DND-41 (cell line): ENCODE data around the gene LSM3.

Experiments used
- ATAC-seq: fragments of 200-7000 bp; cut with Tn5 transposase; 3 replicates; pipeline ENCODE4 v1.9.1; 2021; ENCODE audit warnings: low read depth; ENCODE audit not compliant: insufficient read depth
- DNase-seq: peaks from one replicate; pipeline ENCODE4 v3.0.0-alpha.2; 2020
- H2AFZ ChIP-seq: 2 replicates; pipeline ENCODE4 v1.6.0; 2012; ENCODE audit warnings: low read depth, low read length
- H3K27ac ChIP-seq: 2 replicates; pipeline ENCODE4 v1.5.1; 2012; ENCODE audit warnings: low read length, inconsistent platforms
- H3K27me3 ChIP-seq: fragments of 200-600 bp; sonication (generic); 2 replicates; pipeline ENCODE4 v1.6.0; 2012; ENCODE audit warnings: low read length, mild to moderate bottlenecking, inconsistent platforms; ENCODE audit not compliant: insufficient read depth, poor library complexity
- H3K36me3 ChIP-seq: 2 replicates; pipeline ENCODE4 v1.5.1; 2012; ENCODE audit warnings: low read length, inconsistent platforms; ENCODE audit not compliant: insufficient read depth
- H3K4me1 ChIP-seq: 2 replicates; pipeline ENCODE4 v1.5.1; 2012; ENCODE audit warnings: mild to moderate bottlenecking, low read length; ENCODE audit not compliant: insufficient read depth
- H3K4me2 ChIP-seq: 2 replicates; pipeline ENCODE4 v1.6.0; 2012; ENCODE audit warnings: mild to moderate bottlenecking, moderate library complexity, low read length, inconsistent platforms; ENCODE audit not compliant: insufficient read depth
- H3K4me3 ChIP-seq, 2 experiments: fragments of 200-600 bp in 1 of 2; shearing (Covaris generic) in 1 of 2; 2 replicates each; pipeline ENCODE4 v1.5.1; 2012 to 2016; ENCODE audit warnings: inconsistent platforms in 2 of 2, low read length in 2 of 2, mild to moderate bottlenecking in 2 of 2, low read depth in 1 of 2, moderate library complexity in 1 of 2
- H3K79me2 ChIP-seq: 2 replicates; pipeline ENCODE4 v1.6.0; 2012; ENCODE audit warnings: low read length, inconsistent platforms; ENCODE audit not compliant: insufficient read depth
- H3K9ac ChIP-seq: 2 replicates; pipeline ENCODE4 v1.6.0; 2012; ENCODE audit warnings: low read depth, mild to moderate bottlenecking, inconsistent platforms, low read length, moderate library complexity
- H3K9me3 ChIP-seq: 2 replicates; pipeline ENCODE4 v1.5.1; 2012; ENCODE audit warnings: low read length, moderate library complexity, mild to moderate bottlenecking, inconsistent platforms; ENCODE audit not compliant: insufficient read depth, severe bottlenecking
- H4K20me1 ChIP-seq: 2 replicates; pipeline ENCODE4 v1.6.0; 2012; ENCODE audit warnings: low read length; ENCODE audit not compliant: insufficient read depth
- EZH2 ChIP-seq: IDR thresholded peaks from 3 replicates; pipeline ENCODE4 v1.6.1; 2012; ENCODE audit warnings: borderline replicate concordance, low read depth, mild to moderate bottlenecking, moderate library complexity, low read length, inconsistent platforms; ENCODE audit not compliant: severe bottlenecking
- TF ChIP-seq, protein P1 (sequence below): IDR thresholded peaks from 2 replicates; pipeline ENCODE4 v1.5.1; 2012; ENCODE audit warnings: borderline replicate concordance, low read length, moderate library complexity, mild to moderate bottlenecking; ENCODE audit not compliant: poor library complexity, severe bottlenecking; ENCODE audit errors: extremely low read depth

LSM3 gene

DNA sequence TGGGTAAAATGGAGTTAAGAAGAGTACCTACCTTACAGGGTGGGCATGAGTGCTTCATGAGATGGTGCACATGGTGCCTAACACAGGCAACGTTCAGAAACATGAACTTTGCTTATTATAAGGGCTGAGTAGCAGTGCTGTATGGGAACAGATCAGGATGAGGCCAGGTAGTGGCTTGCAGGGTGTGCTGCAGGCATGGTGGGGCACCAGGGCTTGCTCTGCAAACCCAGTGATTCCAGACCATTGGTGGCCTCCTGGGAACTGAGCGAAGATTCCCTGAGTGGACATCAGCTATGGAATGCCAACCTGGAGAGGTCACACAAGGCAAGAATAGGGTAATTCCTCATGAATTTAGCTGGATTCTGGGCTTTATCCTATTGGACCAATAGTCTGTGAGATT is 37.9 kb upstream of the LSM3 start:
- no peaks in the 10 kb centered on the region for H3K27me3 ChIP-seq
- peaks cover 75% of the 10 kb centered on the region for H3K36me3 ChIP-seq
- H3K4me3 ChIP-seq: no peak overlapping the region
- DNase-seq: no peak
- H2AFZ ChIP-seq: no peak overlapping the region
- no peak for ATAC-seq
- no peak overlapping the region for H3K9ac ChIP-seq
- no peak overlapping the region for H3K4me2 ChIP-seq
- H3K27ac ChIP-seq: no peak overlapping the region
- no peaks in the 10 kb centered on the region for H3K79me2 ChIP-seq
- H3K4me1 ChIP-seq: peaks cover 3% of the 10 kb centered on the region; the same call in 1 of the 2 replicates
- no peaks in the 10 kb centered on the region for H3K9me3 ChIP-seq
- no peak for TF ChIP-seq EZH2
- TF ChIP-seq, protein P1, sequence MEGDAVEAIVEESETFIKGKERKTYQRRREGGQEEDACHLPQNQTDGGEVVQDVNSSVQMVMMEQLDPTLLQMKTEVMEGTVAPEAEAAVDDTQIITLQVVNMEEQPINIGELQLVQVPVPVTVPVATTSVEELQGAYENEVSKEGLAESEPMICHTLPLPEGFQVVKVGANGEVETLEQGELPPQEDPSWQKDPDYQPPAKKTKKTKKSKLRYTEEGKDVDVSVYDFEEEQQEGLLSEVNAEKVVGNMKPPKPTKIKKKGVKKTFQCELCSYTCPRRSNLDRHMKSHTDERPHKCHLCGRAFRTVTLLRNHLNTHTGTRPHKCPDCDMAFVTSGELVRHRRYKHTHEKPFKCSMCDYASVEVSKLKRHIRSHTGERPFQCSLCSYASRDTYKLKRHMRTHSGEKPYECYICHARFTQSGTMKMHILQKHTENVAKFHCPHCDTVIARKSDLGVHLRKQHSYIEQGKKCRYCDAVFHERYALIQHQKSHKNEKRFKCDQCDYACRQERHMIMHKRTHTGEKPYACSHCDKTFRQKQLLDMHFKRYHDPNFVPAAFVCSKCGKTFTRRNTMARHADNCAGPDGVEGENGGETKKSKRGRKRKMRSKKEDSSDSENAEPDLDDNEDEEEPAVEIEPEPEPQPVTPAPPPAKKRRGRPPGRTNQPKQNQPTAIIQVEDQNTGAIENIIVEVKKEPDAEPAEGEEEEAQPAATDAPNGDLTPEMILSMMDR: no peak
- 0 out of 2 replicates have a peak, but pooled peaks cover 2% of the 10 kb centered on the region for H4K20me1 ChIP-seq

DNA sequence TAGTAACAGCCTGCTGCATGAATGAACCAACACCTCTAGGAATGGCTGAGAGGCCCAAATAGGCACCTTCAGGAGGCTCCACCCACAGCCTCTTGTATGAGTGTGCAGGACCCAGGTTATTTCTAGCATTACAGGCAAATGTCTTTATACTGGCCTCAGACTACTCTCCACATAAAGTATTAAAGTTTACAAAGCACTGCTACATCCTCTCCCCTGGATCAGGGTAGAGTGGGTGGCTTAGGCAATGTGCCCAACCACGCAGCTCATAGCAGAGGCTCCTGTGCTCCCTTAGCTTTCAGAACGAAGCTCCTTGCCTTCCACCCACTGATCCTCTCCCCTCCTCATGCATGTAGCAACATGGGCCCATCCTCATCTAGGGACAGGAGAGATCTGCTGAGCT is 37.5 kb upstream of the LSM3 start:
- ATAC-seq: no peak
- Histone ChIP-seq H3K27me3 (no peaks in the 10 kb centered on the region), H3K79me2 (no peaks in the 10 kb centered on the region), H3K4me2 (no peak overlapping the region), H3K4me1 (peaks cover 3% of the 10 kb centered on the region; the same call in 1 of the 2 replicates), H3K9me3 (no peaks in the 10 kb centered on the region), H2AFZ (no peak overlapping the region), H3K4me3 (no peak overlapping the region), H3K27ac (no peak overlapping the region), H4K20me1 (0 out of 2 replicates have a peak, but pooled peaks cover 2% of the 10 kb centered on the region), H3K36me3 (peaks cover 75% of the 10 kb centered on the region), H3K9ac (no peak overlapping the region)
- TF ChIP-seq, protein P1: no peak
- no peak for TF ChIP-seq EZH2
- no peak for DNase-seq

DNA sequence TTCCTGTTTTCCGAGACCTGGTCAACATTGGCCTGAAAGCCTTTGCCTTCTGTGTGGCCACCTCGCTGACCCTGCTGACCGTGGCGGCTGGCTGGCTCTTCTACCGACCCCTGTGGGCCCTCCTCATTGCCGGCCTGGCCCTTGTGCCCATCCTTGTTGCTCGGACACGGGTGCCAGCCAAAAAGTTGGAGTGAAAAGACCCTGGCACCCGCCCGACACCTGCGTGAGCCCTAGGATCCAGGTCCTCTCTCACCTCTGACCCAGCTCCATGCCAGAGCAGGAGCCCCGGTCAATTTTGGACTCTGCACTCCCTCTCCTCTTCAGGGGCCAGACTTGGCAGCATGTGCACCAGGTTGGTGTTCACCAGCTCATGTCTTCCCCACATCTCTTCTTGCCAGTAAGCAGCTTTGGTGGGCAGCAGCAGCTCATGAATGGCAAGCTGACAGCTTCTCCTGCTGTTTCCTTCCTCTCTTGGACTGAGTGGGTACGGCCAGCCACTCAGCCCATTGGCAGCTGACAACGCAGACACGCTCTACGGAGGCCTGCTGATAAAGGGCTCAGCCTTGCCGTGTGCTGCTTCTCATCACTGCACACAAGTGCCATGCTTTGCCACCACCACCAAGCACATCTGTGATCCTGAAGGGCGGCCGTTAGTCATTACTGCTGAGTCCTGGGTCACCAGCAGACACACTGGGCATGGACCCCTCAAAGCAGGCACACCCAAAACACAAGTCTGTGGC is 36.8 kb upstream of the LSM3 start:
- Histone ChIP-seq H3K9me3 (no peaks in the 10 kb centered on the region), H4K20me1 (peaks cover 8% of the 10 kb centered on the region; the same call in 1 of the 2 replicates), H3K4me1 (peaks cover 3% of the 10 kb centered on the region; the same call in 1 of the 2 replicates), H3K4me2 (no peak overlapping the region), H3K4me3 (no peak overlapping the region), H2AFZ (no peak overlapping the region), H3K79me2 (no peaks in the 10 kb centered on the region), H3K27ac (no peak overlapping the region), H3K36me3 (peaks cover 75% of the 10 kb centered on the region), H3K9ac (no peak overlapping the region), H3K27me3 (no peaks in the 10 kb centered on the region)
- no peak for ATAC-seq
- no peak for TF ChIP-seq EZH2
- TF ChIP-seq, protein P1: no peak
- no peak for DNase-seq
